Activated CD8-positive, alpha-beta memory T cell treated with anti-CD3 and anti-CD28 coated beads for 1 hour (primary cell): ENCODE measurements around the gene RNF121.

Experiments
- DNase-seq, 2 donors: peaks; one replicate each; pipeline ENCODE4 v3.0.0-alpha.2; 2020; ENCODE audit warnings: low read depth in 1 of 2; ENCODE audit errors: extremely low read depth in 1 of 2

RNF121 gene

DNA sequence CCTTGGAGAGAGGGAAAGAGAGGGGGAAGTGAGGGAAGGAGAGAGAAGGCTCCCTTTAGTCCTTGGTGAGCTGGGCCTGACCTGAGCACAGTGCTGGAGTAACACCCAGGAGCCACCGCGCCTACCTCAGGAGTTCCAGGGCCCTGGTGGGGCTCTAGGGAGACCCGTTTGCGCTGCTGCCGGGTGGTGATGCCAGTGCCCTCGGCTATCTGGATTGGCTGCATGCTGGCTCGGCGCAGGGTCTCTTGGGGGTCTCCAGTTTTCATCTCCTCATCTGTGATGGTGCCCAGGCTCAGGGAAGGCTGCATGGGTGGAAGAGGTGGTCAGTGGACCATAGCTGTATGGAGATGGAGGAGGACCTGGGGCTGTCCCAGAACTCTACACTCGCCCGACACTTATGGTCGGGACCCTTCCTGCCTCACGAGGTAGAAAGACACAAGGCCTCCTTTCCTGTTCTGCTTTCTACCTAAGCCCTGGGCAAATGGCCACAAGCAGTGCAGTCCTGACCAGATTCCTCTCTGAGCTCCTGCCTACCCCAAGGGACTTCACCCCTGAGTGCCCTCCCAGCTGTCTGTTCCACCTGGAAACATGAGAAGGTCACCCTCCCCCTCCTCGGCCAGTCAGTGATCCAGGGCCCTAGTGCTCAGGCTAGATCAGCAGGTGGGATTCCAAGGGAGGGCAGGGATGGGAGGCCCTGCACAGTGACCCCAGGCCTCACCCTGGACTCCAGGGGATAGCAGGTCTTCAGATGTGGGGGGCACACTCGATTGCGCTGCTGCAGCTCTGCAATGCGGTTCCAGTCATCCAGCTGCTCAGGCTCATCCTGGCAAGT lies 75.9 kb downstream of the RNF121 start:
- DNase-seq = no peak

- DNase-seq = no peak
These were observed 76.8 kb downstream of the RNF121 start for GRCh38 chr11:72005347-72006260.

- no peak for DNase-seq
These were observed 77.7 kb downstream of the RNF121 start for GRCh38 chr11:72006309-72007088.

DNA sequence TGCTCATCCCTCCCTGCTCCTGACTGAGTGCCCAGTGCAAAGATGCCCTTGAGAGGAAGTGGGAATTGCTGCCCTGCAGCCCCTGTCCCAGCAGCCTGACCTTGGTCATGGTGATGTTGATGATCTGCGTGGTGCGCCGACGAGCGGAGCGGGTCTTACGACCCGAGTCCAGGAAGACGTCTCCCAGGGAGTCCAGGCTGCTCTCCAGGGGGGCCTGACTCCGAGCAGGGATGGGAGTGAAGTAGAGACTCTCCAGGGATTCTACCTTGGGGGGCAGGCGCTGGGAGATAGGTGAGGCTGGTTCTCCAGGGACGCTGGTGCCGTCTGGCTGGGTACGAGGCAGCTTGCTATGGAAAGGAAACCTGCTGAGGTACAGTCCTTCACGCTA lies 78.2 kb downstream of the RNF121 start:
- DNase-seq = no peak

DNA sequence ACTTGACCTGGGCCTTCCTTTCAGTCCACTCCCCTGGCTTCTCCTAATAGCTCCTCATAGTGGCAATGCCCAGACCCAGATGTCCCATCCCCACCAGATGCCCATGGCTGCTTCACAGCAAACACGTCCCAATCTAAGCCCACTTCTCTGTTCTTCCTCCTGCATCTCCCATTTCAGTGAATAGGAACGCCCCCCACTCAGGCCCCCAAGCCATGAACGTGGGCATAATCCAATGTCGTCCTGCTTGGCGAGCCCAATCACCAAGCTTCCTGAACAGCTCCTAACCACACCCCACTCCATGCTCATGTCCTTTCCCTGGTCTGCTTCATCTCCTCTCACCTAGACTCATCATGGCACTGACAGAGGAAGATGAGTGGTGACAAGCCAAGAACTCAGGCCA lies 78.7 kb downstream of the RNF121 start:
- DNase-seq = no peak

DNA sequence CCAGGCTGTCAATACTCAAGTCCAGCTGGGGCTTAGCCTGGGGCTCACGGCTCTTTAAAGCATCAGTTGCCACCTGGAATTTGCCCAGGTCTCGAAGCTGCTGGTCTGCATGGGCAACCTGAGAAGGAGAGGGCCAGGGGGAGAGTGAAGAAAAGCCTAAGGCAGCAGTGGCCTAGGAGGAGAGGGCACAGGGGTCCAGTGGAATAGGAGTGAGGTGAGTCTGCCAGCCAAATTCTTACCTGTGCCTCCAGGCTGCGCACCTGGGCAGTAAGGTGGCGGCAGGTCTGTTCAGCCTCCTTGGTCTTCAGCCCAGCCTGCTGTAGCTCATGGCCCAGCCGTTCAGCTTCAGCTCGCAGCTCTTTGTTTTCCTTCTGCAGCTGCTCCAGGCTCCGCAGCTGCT lies 79.9 kb downstream of the RNF121 start:
- DNase-seq = no peak

- no peak for DNase-seq
These were observed 80.3 kb downstream of the RNF121 start for GRCh38 chr11:72009156-72009555.

GRCh38 chr11:72010529-72011233 lies 81.8 kb downstream of the RNF121 start:
- no peak for DNase-seq

DNA sequence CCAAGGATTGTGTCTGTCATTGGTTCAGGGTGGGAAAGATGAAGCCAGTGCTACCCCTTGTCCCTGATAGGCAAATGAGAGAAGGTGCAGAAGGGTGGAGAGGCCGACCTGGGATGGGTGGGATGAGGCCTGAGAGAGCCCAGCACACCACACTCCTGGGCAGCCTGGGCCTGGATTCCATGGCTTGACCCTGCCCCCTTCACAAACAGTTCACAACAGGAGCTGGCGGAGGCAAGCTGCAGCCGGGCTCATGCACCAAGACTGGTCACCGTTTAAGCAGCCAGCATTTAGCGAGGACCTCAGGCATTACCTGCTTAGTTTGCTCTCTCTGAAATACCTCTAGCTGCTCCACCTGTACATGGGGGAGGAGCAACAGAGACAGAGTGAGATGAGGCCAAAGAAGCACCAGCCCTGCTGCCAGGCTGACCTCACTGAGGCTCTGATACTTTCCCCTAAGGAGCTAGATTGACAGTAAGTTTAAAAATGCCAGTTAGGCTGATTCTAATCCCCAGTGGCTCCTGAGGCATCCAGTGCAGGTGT lies 83.3 kb downstream of the RNF121 start:
- no peak for DNase-seq

DNA sequence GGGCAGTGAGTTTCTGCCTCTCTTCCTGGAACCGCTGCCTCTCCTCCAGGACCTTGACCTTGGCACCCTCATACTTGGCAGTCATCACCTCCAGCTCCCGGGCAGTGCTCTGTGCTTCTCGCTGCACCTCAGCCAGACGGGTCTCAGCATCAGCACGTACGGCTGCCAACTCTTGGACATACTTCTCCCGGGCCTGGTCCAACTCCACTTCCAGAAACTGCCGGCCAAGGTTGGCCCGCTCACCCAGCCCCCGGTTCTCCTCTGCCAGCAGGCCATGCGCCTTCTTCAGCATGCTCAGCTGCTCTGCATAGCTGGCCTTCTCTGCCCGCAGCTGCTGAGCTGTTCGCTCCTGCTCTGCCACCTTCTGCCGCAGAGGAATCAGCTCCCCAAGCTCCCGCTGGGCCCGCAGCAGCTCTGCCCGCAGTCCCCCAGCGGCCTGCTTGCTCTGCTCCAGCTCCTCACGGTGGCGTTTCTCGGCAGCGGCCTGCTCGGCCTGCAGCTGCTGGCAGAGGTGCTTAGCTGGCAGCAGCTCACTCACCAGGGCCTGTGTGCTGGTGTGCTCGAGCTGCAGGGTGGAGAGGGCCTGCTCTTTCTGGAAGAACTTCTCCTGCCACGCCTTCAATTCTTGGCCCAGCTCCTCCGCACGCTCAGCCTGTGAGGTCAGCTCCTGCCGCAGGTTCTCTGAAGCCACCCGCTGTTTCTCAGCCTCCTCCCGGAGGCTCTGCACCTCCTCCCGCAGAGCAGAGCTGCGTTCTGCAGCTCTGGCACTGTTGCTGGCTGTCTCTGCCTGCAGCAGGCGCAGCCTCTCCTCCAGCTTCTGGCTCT lies 84.3 kb downstream of the RNF121 start:
- DNase-seq = no peak

GRCh38 chr11:72013765-72014711 lies 85.2 kb downstream of the RNF121 start:
- no peak for DNase-seq

GRCh38 chr11:72014761-72015320 lies 86.0 kb downstream of the RNF121 start:
- no peak for DNase-seq

- DNase-seq = no peak
These were observed 86.7 kb downstream of the RNF121 start for GRCh38 chr11:72015511-72016061.

DNA sequence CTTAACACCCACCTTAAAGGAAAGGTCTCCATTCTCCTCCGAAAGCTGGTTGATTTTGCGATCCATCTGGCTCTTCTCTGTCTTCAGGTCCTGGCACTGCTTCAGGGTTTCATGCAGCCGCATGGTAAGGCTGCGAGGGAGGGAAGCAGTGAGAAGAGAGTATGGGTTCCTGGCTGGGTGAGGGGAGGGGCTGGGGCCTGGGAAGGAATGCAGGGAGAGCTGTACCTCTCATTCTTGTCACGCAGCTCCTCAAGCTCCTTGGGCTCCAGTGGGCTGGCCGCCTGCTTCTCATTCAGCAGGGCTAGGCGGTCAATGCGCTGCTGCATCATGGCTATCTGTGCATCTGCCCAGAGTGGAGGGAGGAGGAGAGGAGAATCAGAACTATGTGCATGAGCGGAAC lies 89.3 kb downstream of the RNF121 start:
- DNase-seq = no peak

- no peak for DNase-seq
These were observed 94.5 kb downstream of the RNF121 start for GRCh38 chr11:72023335-72023734.

DNA sequence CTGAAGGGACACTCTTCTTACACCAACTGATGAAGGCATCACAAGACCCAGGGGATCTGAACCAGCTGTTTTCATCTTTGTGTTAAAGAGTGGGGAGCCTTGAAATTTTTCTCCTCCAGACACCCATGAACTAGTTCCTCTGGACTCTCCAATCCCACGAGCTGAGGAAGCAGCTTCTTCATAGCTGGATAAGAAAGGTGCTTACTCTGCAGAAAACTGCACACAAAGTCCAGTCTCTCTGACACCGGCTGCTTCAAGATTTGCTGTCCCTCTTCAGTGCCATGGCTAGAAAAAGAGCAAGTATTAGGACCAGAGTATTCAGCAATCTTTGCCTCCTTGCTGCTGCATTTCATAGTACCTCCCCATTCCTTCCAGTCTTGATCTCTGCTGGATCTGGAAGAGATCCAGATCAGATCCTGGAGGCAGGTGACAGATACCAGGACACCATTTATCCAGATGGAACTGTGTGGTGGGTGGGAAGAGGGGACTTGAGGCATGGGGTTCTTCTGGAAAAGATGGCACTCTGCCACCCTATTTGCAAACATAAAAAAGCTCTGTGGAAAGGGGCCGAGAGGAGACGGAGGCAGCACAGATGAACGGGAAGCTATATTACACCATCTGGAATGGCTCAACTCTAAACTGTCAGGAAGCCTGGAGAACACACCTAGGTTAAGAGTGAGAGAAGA lies 95.4 kb downstream of the RNF121 start:
- no peak for DNase-seq

GRCh38 chr11:72026090-72026489 lies 97.2 kb downstream of the RNF121 start:
- DNase-seq = no peak
